ENCODE results near the gene CRHR1. TPM values are rescaled to one million over a fixed set of nuclear protein-coding genes. Genes with fewer than 3 reads are reported as not detected.

CRHR1 gene
- polyA plus RNA-seq, 1 of the 3 experiments (the other 2 are of a cell fraction): 0.13 TPM

DNA sequence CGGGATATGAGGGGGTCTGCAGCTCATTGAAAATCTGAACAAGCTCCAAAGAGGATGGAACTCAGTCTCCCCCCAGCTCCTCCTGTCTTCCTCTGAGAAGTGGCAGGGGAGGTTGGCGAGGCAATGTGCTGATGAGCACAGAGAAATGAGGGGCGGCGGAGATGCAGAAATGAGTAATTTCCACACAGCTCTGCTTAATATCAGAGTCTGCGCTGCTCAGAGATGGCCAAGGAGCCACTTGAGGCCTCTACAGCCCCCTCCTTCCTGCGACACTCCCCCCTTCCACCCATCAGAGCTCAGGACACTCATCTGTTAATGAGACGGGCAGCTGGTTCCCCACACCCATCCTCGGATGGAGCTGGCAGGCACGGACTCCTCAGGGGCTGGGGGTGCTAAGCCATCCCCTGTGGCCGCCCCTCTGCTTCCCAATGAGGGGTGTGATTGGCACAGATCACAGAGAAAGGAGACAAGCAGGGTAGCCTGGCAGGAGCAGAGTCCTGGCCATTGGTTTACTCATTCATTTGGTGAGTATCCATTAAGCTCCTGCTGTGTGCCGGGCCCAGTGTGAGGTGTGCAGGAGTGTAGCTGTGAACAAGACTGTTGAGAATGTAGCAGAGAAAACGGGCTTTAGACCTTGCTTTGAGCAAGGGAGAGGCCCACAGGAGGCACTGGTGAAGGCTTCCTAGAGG, 12.7 kb upstream of the CRHR1 start:
- H3K9me2 ChIP-seq: no peaks in the 10 kb centered on the region
- TF ChIP-seq RAD21 (IDR thresholded peaks at IDR 0.05; ENCODE audit: low read length): no peak
- no peak for TF ChIP-seq NFIC (IDR thresholded peaks at IDR 0.05; ENCODE audit: borderline replicate concordance)
- TF ChIP-seq, protein P1, sequence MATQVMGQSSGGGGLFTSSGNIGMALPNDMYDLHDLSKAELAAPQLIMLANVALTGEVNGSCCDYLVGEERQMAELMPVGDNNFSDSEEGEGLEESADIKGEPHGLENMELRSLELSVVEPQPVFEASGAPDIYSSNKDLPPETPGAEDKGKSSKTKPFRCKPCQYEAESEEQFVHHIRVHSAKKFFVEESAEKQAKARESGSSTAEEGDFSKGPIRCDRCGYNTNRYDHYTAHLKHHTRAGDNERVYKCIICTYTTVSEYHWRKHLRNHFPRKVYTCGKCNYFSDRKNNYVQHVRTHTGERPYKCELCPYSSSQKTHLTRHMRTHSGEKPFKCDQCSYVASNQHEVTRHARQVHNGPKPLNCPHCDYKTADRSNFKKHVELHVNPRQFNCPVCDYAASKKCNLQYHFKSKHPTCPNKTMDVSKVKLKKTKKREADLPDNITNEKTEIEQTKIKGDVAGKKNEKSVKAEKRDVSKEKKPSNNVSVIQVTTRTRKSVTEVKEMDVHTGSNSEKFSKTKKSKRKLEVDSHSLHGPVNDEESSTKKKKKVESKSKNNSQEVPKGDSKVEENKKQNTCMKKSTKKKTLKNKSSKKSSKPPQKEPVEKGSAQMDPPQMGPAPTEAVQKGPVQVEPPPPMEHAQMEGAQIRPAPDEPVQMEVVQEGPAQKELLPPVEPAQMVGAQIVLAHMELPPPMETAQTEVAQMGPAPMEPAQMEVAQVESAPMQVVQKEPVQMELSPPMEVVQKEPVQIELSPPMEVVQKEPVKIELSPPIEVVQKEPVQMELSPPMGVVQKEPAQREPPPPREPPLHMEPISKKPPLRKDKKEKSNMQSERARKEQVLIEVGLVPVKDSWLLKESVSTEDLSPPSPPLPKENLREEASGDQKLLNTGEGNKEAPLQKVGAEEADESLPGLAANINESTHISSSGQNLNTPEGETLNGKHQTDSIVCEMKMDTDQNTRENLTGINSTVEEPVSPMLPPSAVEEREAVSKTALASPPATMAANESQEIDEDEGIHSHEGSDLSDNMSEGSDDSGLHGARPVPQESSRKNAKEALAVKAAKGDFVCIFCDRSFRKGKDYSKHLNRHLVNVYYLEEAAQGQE (IDR thresholded peaks at IDR 0.05; ENCODE audit: low read depth, low read length): no peak
- TF ChIP-seq, protein P2, sequence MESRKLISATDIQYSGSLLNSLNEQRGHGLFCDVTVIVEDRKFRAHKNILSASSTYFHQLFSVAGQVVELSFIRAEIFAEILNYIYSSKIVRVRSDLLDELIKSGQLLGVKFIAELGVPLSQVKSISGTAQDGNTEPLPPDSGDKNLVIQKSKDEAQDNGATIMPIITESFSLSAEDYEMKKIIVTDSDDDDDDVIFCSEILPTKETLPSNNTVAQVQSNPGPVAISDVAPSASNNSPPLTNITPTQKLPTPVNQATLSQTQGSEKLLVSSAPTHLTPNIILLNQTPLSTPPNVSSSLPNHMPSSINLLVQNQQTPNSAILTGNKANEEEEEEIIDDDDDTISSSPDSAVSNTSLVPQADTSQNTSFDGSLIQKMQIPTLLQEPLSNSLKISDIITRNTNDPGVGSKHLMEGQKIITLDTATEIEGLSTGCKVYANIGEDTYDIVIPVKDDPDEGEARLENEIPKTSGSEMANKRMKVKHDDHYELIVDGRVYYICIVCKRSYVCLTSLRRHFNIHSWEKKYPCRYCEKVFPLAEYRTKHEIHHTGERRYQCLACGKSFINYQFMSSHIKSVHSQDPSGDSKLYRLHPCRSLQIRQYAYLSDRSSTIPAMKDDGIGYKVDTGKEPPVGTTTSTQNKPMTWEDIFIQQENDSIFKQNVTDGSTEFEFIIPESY (IDR thresholded peaks at IDR 0.05; ENCODE audit: borderline replicate concordance, low read depth): no peak
- TF ChIP-seq RXRA (IDR thresholded peaks at IDR 0.05; ENCODE audit: borderline replicate concordance, low read depth): no peak
- no peaks in the 10 kb centered on the region for H3K36me3 ChIP-seq (replicated peaks in 1 of 2; ENCODE audit: control insufficient read depth in 1 of 2, insufficient read depth in 2 of 2, low read length in 1 of 2)
- H4K20me1 ChIP-seq (ENCODE audit: insufficient read depth): no peaks in the 10 kb centered on the region
- WGBS (ENCODE audit: low lambda C conversion rate): 67% methylated on average over 12 of the region's 12 CpGs
- no peak overlapping the region for H3K4me3 ChIP-seq (ENCODE audit: low read depth in 2 of 2, low read length in 1 of 2)
- DNase-seq: no peak
- CTCF ChIA-PET: interaction anchor here (0.6 to 6.5 kb wide), 11 partner anchors 12 to 131 kb away, joined by 3 to 61 read pairs (median 5); partner anchors contain the start of genes CRHR1 and MAPT
- no peaks in the 10 kb centered on the region for H3K9me3 ChIP-seq
- H3K27ac ChIP-seq (ENCODE audit: low read depth in 2 of 2, low read length in 1 of 2): no peak overlapping the region
- H3F3A ChIP-seq (replicated peaks; ENCODE audit: insufficient read depth): no peaks in the 10 kb centered on the region
- POLR2A ChIA-PET: no interaction called here
- no peak overlapping the region for H2AFZ ChIP-seq (ENCODE audit: low read depth)
- no peak overlapping the region for H3K9ac ChIP-seq
- H3K27me3 ChIP-seq (ENCODE audit: insufficient read depth): no peaks in the 10 kb centered on the region
- H3K4me1 ChIP-seq (ENCODE audit: control insufficient read depth in 1 of 2, insufficient read depth in 2 of 2, low read depth in 1 of 2, low read length in 1 of 2): peaks cover 0 to 13% of the 10 kb centered on the region in 2 experiments; a peak in 1 of 4 replicates
- H3K79me2 ChIP-seq (ENCODE audit: insufficient read depth): no peaks in the 10 kb centered on the region
- no peak overlapping the region for H3K4me2 ChIP-seq

DNA sequence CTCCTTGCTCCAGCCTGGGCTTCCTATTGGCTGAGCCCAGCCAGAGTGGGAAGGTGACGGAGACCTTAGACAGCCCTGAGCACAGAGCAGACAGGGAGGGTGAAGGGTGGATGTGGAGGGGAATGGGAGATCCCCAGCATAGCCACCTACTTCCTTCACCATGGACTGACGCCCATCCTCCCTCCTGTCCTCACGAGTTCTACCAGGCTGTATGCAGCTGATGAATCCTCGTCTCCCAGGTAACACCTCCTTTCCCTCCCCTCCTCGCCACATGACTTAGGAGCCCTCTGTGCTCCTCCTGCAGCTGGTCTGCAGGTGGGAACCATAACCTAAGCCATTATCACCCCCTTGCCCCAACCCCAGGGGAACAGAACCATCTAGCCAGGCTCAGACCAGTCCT, 9.0 kb upstream of the CRHR1 start:
- Histone ChIP-seq H3K9me3 (no peaks in the 10 kb centered on the region), H3F3A (replicated peaks; ENCODE audit: insufficient read depth) (no peaks in the 10 kb centered on the region), H3K9ac (no peak overlapping the region), H3K9me2 (no peaks in the 10 kb centered on the region), H3K4me1 (ENCODE audit: control insufficient read depth in 1 of 2, insufficient read depth in 2 of 2, low read depth in 1 of 2, low read length in 1 of 2) (peaks cover 0 to 13% of the 10 kb centered on the region in 2 experiments; a peak in 1 of 4 replicates), H4K20me1 (ENCODE audit: insufficient read depth) (no peaks in the 10 kb centered on the region), H2AFZ (ENCODE audit: low read depth) (no peak overlapping the region), H3K4me3 (ENCODE audit: low read depth in 2 of 2, low read length in 1 of 2) (no peak overlapping the region), H3K36me3 (replicated peaks in 1 of 2; ENCODE audit: control insufficient read depth in 1 of 2, insufficient read depth in 2 of 2, low read length in 1 of 2) (no peaks in the 10 kb centered on the region), H3K4me2 (peak overlapping the region; percentile 20; the same call in 1 of the 2 replicates), H3K27me3 (ENCODE audit: insufficient read depth) (no peaks in the 10 kb centered on the region), H3K27ac (ENCODE audit: low read depth in 2 of 2, low read length in 1 of 2) (no peak overlapping the region), H3K79me2 (ENCODE audit: insufficient read depth) (no peaks in the 10 kb centered on the region)
- ChIA-PET CTCF (interaction anchor here (0.6 to 11.0 kb wide), 3 partner anchors 8 to 131 kb away, joined by 3 to 164 read pairs (median 61); partner anchors contain the start of gene CRHR1), POLR2A (no interaction called here)
- 65% methylated on average over 5 of the region's 5 CpGs for WGBS (ENCODE audit: low lambda C conversion rate)
- TF ChIP-seq EZH2phosphoT487 (IDR thresholded peaks at IDR 0.05; ENCODE audit: borderline replicate concordance, low read depth) (no peak), YY1 (IDR thresholded peaks at IDR 0.05; ENCODE audit: low read depth) (no peak), TCF12 (IDR thresholded peaks at IDR 0.05) (no peak)
- DNase-seq: no peak

Measured in SK-N-SH (cell line).